Karpas-422 (cell line): ENCODE results near the gene PDE11A. TPM values are rescaled to one million over a fixed set of nuclear protein-coding genes. Genes with fewer than 3 reads are reported as not detected.
"Not testable (repeated sequence)": the region's sequence is repeated elsewhere in the genome, so short reads cannot be mapped to it uniquely, and the experiment has no call there.

Experiments used
- DNase-seq: peaks from one replicate; pipeline ENCODE4 v3.0.0-alpha.2; 2015
- H2AFZ ChIP-seq: fragments of 200-600 bp; sonication (generic); 2 replicates; pipeline ENCODE4 v1.6.1; 2014; ENCODE audit warnings: antibody characterized with exemption, low read length, mixed read lengths
- H3K27ac ChIP-seq: fragments of 200-600 bp; sonication (generic); 2 replicates; pipeline ENCODE4 v1.5.1; 2014; ENCODE audit warnings: mild to moderate bottlenecking, low read length, moderate library complexity
- H3K27me3 ChIP-seq: fragments of 200-600 bp; sonication (generic); 2 replicates; pipeline ENCODE4 v1.6.1; 2014; ENCODE audit warnings: low read length, mixed read lengths
- H3K36me3 ChIP-seq: fragments of 200-600 bp; sonication (generic); 2 replicates; pipeline ENCODE4 v1.6.1; 2014; ENCODE audit warnings: low read length, mixed read lengths; ENCODE audit not compliant: insufficient read depth
- H3K4me1 ChIP-seq: fragments of 200-600 bp; sonication (generic); 2 replicates; pipeline ENCODE4 v1.6.1; 2014; ENCODE audit warnings: mild to moderate bottlenecking, low read length, mixed read lengths
- H3K4me2 ChIP-seq: fragments of 200-600 bp; sonication (generic); 2 replicates; pipeline ENCODE4 v1.6.1; 2014; ENCODE audit warnings: low read length, low read depth, mild to moderate bottlenecking; ENCODE audit not compliant: poor library complexity, severe bottlenecking
- H3K4me3 ChIP-seq: fragments of 200-600 bp; sonication (generic); 2 replicates; pipeline ENCODE4 v1.5.1; 2014; ENCODE audit warnings: mild to moderate bottlenecking, antibody characterized with exemption, low read length, mixed read lengths
- H3K79me2 ChIP-seq: fragments of 200-600 bp; sonication (generic); 2 replicates; pipeline ENCODE4 v1.6.1; 2014; ENCODE audit warnings: mild to moderate bottlenecking, low read length, mixed read lengths
- H3K9ac ChIP-seq: fragments of 200-600 bp; sonication (generic); 2 replicates; pipeline ENCODE4 v1.6.0; 2014; ENCODE audit warnings: low read length
- H3K9me2 ChIP-seq: fragments of 200-600 bp; sonication (generic), shearing (Covaris generic); replicated peaks from 2 replicates; pipeline ENCODE4 v1.6.0; 2014; ENCODE audit warnings: mild to moderate bottlenecking, low read length, moderate library complexity; ENCODE audit not compliant: insufficient read depth
- H3K9me3 ChIP-seq: fragments of 300-700, 200-600 bp; sonication (generic); 2 replicates; pipeline ENCODE4 v1.6.1; 2014; ENCODE audit warnings: low read length, mixed read lengths
- H4K20me1 ChIP-seq: fragments of 200-600 bp; sonication (generic); 2 replicates; pipeline ENCODE4 v1.6.1; 2014; ENCODE audit warnings: mild to moderate bottlenecking, antibody characterized with exemption, low read length, low read depth; ENCODE audit not compliant: insufficient read depth
- total RNA-seq: library from RNA; depleted of rRNA; stranded (reverse); fragments of >200 nt; shearing (Covaris generic); gene quantifications from 2 replicates; pipeline ENCODE4 v1.2.3, GENCODE V29; 2014; ENCODE audit warnings: low replicate concordance

Gene PDE11A
- total RNA-seq, 1 experiment from 2014 or later, result 0.52 TPM

DNA sequence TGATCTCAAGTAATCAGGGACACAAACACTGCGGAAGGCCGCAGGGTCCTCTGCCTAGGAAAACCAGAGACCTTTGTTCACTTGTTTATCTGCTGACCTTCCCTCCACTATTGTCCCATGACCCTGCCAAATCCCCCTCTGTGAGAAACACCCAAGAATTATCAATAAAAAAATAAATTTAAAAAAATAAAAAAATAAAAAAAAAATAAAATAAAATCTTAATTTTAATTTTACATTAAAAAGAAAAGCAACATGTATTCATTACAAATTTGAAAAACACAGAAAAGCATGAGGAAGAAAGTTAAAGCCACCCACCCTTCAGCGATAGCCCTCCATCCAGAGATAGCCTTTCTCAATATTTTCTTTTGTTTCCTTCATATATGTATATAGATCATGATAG lies 125.0 kb downstream of the PDE11A start:
- not testable (repeated sequence) for H3K27ac ChIP-seq, H4K20me1 ChIP-seq, H3K79me2 ChIP-seq, H3K36me3 ChIP-seq, H3K4me2 ChIP-seq, DNase-seq, H3K4me3 ChIP-seq, H2AFZ ChIP-seq, H3K4me1 ChIP-seq, H3K27me3 ChIP-seq, H3K9ac ChIP-seq, H3K9me3 ChIP-seq, H3K9me2 ChIP-seq

DNA sequence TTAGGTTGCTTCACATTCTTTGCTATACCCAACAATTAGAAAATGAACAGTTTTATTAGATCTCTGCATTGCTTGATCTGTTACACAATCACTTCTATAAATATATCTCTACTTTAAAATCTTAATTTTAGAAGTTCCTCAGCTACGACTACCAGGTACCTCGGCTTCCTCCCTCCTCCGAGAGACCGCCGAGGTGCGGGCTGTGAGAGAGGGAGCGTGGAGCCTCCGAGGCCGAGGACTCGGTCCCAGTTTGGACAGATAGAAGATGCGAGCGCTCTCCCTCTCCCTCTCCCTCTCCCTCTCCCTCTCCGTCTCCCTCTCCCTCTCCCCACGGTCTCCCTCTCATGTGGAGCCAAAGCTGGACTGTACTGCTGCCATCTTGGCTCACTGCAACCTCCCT lies 128.0 kb downstream of the PDE11A start:
- H2AFZ ChIP-seq, H3K4me3 ChIP-seq, H4K20me1 ChIP-seq, H3K27me3 ChIP-seq, H3K79me2 ChIP-seq, H3K9me3 ChIP-seq, H3K4me2 ChIP-seq, H3K36me3 ChIP-seq, H3K9me2 ChIP-seq, H3K4me1 ChIP-seq, H3K27ac ChIP-seq, H3K9ac ChIP-seq, DNase-seq: not testable (repeated sequence)

DNA sequence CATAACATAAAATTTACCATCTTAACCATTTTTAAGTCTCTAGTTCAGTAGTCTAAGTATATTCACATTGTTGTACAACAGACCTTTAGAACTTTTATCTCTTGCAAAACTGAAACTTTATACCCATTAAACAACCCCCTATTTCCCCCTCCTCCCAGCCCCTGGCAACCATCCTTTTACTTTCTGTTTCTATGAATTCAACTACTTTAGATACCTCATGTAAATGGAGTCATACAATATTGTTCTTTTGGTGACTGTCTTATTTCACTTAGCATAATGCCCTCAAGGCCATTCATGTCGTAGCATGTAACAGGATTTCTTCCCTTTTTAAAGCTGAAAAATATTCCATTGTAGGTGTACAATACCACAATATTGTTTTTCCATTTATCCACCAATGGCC lies 129.8 kb downstream of the PDE11A start:
- Histone ChIP-seq H2AFZ (no peak overlapping the region), H3K27me3 (no peaks in the 10 kb centered on the region), H4K20me1 (no peaks in the 10 kb centered on the region), H3K9me2 (no peaks in the 10 kb centered on the region), H3K36me3 (no peaks in the 10 kb centered on the region), H3K4me2 (no peak overlapping the region), H3K4me1 (no peaks in the 10 kb centered on the region), H3K9me3 (no peaks in the 10 kb centered on the region), H3K27ac (no peak overlapping the region), H3K4me3 (no peak overlapping the region), H3K9ac (no peak overlapping the region), H3K79me2 (no peaks in the 10 kb centered on the region)
- DNase-seq, result no peak

GRCh38 chr2:177939211-177939610 lies 133.4 kb downstream of the PDE11A start:
- no peak overlapping the region for H3K4me2 ChIP-seq
- H3K9ac ChIP-seq, result no peak overlapping the region
- no peak for DNase-seq
- no peaks in the 10 kb centered on the region for H3K36me3 ChIP-seq
- H4K20me1 ChIP-seq, result no peaks in the 10 kb centered on the region
- no peak overlapping the region for H3K4me3 ChIP-seq
- no peak overlapping the region for H2AFZ ChIP-seq
- H3K27me3 ChIP-seq, result no peaks in the 10 kb centered on the region
- H3K9me3 ChIP-seq, result no peaks in the 10 kb centered on the region
- no peaks in the 10 kb centered on the region for H3K4me1 ChIP-seq
- no peak overlapping the region for H3K27ac ChIP-seq
- no peaks in the 10 kb centered on the region for H3K79me2 ChIP-seq
- no peaks in the 10 kb centered on the region for H3K9me2 ChIP-seq

- Histone ChIP-seq H3K79me2 (no peaks in the 10 kb centered on the region), H2AFZ (no peak overlapping the region), H3K4me2 (no peak overlapping the region), H3K9ac (no peak overlapping the region), H3K4me1 (no peaks in the 10 kb centered on the region), H3K4me3 (no peak overlapping the region), H3K9me3 (no peaks in the 10 kb centered on the region), H3K9me2 (no peaks in the 10 kb centered on the region), H3K27me3 (no peaks in the 10 kb centered on the region), H3K36me3 (no peaks in the 10 kb centered on the region), H3K27ac (no peak overlapping the region), H4K20me1 (no peaks in the 10 kb centered on the region)
- DNase-seq, result no peak
These were observed 141.7 kb downstream of the PDE11A start for GRCh38 chr2:177930916-177931315.

DNA sequence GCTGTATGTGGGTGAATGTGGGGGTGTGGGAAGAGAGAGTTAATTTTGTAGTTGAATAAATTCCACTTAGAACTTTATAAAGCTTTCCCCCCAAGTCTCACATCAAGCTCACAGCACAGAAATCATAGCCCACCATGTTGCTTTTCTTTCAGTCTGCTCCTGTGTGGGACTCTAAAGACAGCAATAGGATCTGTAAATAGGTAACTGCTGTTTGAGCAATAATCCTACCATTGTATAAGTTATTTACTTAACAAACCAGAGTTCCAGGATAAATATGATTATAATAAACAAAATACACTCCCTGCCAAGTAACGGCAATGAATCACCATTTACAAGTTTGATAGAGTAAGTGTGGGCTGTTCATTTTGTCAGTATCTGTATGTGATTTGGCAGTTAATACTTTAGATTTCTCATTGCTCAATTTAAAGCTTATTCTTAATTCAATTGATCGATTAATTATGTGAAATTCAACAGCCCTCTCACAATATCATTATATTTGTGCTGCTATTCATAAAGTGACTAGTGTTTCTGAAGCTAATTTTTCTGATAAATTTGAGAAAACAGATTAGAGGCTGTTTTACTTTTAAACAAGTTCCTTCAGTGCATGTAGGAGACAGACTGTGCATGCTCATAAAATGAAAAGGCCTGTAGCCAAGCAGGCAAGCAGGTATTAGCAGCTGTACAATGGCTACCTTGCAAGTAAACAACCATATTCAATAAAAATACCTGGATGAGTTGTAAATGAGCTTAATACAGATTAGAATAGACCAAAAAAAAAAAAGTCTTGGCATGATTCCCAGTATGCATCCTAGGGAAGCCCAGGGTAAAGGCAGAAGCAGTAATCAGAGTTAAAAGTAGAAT lies 142.7 kb downstream of the PDE11A start:
- Histone ChIP-seq H4K20me1 (no peaks in the 10 kb centered on the region), H3K27ac (no peak overlapping the region)
- no peak for DNase-seq

GRCh38 chr2:177923323-177923722 lies 149.3 kb downstream of the PDE11A start:
- Histone ChIP-seq H2AFZ (no peak overlapping the region), H3K4me2 (no peak overlapping the region), H3K9me3 (no peaks in the 10 kb centered on the region), H3K79me2 (no peaks in the 10 kb centered on the region), H3K27ac (no peak overlapping the region), H3K4me3 (no peak overlapping the region), H3K4me1 (no peaks in the 10 kb centered on the region), H3K9ac (no peak overlapping the region), H3K9me2 (no peaks in the 10 kb centered on the region), H4K20me1 (no peaks in the 10 kb centered on the region), H3K36me3 (no peaks in the 10 kb centered on the region), H3K27me3 (no peaks in the 10 kb centered on the region)
- DNase-seq, result no peak

More for the DNA sequence above, 142.7 kb downstream of the PDE11A start:
- no peak overlapping the region for H3K4me3 ChIP-seq
- H3K4me1 ChIP-seq, result no peaks in the 10 kb centered on the region
- no peak overlapping the region for H3K4me2 ChIP-seq
- H3K79me2 ChIP-seq, result no peaks in the 10 kb centered on the region
- no peaks in the 10 kb centered on the region for H3K9me3 ChIP-seq
- no peaks in the 10 kb centered on the region for H3K9me2 ChIP-seq
- no peaks in the 10 kb centered on the region for H3K27me3 ChIP-seq
- no peaks in the 10 kb centered on the region for H3K36me3 ChIP-seq
- no peak overlapping the region for H2AFZ ChIP-seq
- no peak overlapping the region for H3K9ac ChIP-seq

DNA sequence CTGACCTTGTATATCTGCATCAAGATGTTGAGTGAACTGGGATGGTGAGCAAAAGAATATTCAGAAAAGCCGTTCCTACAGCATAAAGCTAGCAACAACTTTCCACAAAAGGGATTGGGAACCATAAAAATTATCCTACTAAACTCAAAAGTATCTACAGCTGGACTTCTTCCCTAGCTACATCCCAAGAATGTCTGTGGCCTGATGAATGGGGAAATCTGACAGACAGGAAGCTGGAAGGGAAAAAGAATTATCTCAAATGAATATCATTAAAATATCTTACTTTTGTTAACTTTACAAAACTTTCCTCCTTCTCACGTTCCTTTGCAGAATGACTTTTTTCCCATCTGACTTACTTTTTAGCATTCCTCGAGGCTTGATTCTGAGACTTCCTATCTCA lies 150.9 kb downstream of the PDE11A start:
- Histone ChIP-seq H2AFZ (no peak overlapping the region), H3K27me3 (no peaks in the 10 kb centered on the region), H4K20me1 (no peaks in the 10 kb centered on the region), H3K36me3 (no peaks in the 10 kb centered on the region), H3K4me2 (no peak overlapping the region), H3K4me1 (no peaks in the 10 kb centered on the region), H3K9me3 (no peaks in the 10 kb centered on the region), H3K9ac (no peak overlapping the region), H3K4me3 (no peak overlapping the region), H3K79me2 (no peaks in the 10 kb centered on the region), H3K27ac (no peak overlapping the region), H3K9me2 (no peaks in the 10 kb centered on the region)
- no peak for DNase-seq
